HG03045 (cell line): Measurements from ENCODE around the gene RNF208.

Source experiments
- ATAC-seq: cut with Tn5 transposase; IDR thresholded peaks from one replicate; pipeline ENCODE4 v1.9.1; 2021; ENCODE audit warnings: mild to moderate bottlenecking, moderate library complexity; ENCODE audit not compliant: unreplicated experiment

Gene RNF208

GRCh38 chr9:137178201-137178938, 43.7 kb downstream of the RNF208 start:
- ATAC-seq, result no peak

DNA sequence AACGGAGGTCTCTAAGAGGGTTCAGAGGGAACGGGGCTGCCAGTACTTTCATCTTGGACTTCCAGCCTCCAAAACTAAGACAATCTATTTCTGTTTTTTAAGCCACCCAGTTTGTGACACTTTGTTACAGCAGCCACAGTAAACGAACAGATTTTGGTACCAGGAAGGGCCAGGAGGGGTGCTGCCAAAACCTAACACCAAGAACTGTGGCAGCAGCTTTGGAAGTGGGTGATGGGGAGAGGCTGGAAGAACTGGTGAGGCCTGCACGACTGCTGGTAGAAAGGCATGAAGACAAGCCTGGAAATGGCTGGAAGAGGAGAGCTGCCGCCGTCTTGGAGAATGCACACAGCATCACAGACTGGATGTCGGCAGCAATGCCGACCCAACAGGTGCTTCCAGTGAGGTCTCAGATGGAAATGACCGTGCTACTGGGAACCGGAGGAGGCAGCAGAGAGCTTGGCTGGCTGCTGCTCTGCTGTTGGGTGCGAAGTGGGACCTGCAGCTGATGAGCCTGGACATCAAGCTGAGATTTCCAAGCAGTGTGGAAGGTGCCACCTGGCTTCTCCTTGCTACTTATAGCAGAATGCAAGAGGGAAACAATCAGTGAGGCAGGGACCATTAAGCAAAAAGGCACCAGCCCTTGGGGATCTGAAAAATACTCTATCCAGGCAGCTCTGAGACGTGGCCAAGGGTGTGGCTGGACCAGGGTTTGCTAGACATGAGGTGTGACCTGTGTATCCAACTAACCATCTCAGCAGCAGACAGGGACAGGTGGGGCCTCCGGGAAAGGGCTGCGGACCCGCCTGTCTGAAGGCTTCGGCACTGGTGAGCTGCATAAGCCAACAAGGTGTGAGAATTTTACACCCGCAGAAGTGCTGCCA, 45.5 kb downstream of the RNF208 start:
- ATAC-seq, result no peak

DNA sequence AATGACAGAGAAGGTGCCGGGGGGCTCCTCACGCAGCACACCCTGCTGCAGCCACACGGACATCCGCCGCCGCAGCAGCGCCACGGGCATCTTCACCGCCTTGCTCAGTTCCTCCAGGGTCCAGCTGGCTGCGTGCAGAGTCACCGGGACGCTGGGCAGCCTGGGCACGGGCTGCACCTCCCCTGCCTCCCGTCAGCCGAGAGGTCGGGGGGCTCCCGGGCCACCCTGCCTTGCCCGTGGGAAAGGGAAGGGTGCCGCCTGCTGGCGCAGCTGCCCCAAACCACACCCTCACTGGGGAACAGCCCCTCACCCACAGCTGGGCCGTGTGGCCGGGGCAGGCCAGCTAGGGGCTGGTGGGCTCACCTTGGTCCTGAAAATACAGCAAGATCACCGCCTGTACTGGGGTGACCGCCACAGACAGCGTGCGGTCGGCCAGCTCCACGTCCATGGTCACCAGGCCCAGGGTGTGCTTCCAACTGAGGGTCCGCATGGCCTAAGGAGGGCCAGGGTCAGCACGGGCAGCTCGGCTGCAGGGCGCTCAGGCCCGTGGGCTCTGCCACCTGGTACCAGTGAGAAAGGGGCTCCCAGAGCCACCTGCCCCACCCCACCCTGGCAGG, 46.6 kb downstream of the RNF208 start:
- ATAC-seq, result no peak

GRCh38 chr9:137174722-137175293, 47.2 kb downstream of the RNF208 start:
- ATAC-seq, result no peak

- ATAC-seq, result no peak
Observed at GRCh38 chr9:137173796-137174664, 48.0 kb downstream of the RNF208 start.

- ATAC-seq, result no peak
Observed at GRCh38 chr9:137172901-137173795, 48.9 kb downstream of the RNF208 start.

GRCh38 chr9:137171149-137171900, 50.7 kb downstream of the RNF208 start:
- no peak for ATAC-seq

- ATAC-seq, result no peak
Observed at GRCh38 chr9:137170486-137171148, 51.4 kb downstream of the RNF208 start.
